GM12801 (cell line): ENCODE data around the gene ANKRD6.

Experiments
- CTCF ChIP-seq: IDR thresholded peaks from one replicate; pipeline ENCODE4 v1.5.1; 2011; ENCODE audit warnings: control low read depth; ENCODE audit not compliant: insufficient read length; ENCODE audit errors: extremely low read depth

The ANKRD6 gene

GRCh38 chr6:89604653-89605052, 171.7 kb downstream of the ANKRD6 start:
- no peak for TF ChIP-seq CTCF

- no peak for TF ChIP-seq CTCF
Observed at GRCh38 chr6:89605861-89606260, 172.9 kb downstream of the ANKRD6 start.

- TF ChIP-seq CTCF, result peak; percentile 21
Observed at GRCh38 chr6:89610149-89610642, 177.2 kb downstream of the ANKRD6 start.

- TF ChIP-seq CTCF, result no peak
Observed at GRCh38 chr6:89611666-89612065, 178.7 kb downstream of the ANKRD6 start.

- no peak for TF ChIP-seq CTCF
Observed at GRCh38 chr6:89612121-89612520, 179.2 kb downstream of the ANKRD6 start.

GRCh38 chr6:89613790-89614189, 180.8 kb downstream of the ANKRD6 start:
- no peak for TF ChIP-seq CTCF

- TF ChIP-seq CTCF, result no peak
Observed at GRCh38 chr6:89615882-89616281, 182.9 kb downstream of the ANKRD6 start.

GRCh38 chr6:89616531-89616930, 183.6 kb downstream of the ANKRD6 start:
- no peak for TF ChIP-seq CTCF
